ENCODE results near the gene CHADL.
"Not testable (repeated sequence)": the region's sequence is repeated elsewhere in the genome, so short reads cannot be mapped to it uniquely, and the experiment has no call there.

CHADL gene

DNA sequence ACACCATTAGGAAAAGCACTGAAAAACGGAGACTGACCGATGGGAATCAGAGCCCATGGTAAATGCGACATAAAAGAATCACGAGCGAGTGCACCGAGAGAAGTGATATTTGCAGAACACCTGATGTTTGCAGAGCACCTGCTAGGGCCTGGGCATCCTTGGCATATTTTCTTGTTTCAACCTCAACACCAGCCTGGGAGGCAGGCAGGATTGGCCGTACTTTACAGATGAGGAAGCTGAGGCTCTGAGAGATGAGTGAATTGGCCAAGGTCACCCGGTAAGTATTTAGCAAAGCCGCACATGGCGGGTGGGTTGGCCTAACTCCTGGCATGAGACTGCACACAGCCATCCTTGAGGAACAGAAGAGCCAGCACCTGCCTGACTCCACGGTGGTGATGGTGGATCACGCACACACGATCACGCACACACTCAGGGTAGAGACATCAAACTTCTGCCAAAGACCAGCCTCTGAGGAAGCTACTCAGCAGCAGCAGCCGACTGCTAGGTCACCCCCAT lies 21.6 kb upstream of the CHADL start:
- TF ChIP-seq, protein P1, sequence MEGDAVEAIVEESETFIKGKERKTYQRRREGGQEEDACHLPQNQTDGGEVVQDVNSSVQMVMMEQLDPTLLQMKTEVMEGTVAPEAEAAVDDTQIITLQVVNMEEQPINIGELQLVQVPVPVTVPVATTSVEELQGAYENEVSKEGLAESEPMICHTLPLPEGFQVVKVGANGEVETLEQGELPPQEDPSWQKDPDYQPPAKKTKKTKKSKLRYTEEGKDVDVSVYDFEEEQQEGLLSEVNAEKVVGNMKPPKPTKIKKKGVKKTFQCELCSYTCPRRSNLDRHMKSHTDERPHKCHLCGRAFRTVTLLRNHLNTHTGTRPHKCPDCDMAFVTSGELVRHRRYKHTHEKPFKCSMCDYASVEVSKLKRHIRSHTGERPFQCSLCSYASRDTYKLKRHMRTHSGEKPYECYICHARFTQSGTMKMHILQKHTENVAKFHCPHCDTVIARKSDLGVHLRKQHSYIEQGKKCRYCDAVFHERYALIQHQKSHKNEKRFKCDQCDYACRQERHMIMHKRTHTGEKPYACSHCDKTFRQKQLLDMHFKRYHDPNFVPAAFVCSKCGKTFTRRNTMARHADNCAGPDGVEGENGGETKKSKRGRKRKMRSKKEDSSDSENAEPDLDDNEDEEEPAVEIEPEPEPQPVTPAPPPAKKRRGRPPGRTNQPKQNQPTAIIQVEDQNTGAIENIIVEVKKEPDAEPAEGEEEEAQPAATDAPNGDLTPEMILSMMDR (IDR thresholded peaks at IDR 0.05) = no peak
- H3K4me1 ChIP-seq = no peaks in the 10 kb centered on the region
- DNase-seq = no peak
- intact Hi-C loops (cut with DNase I; ENCODE audit: low total_unique reads) = no loop called here
- no peaks in the 10 kb centered on the region for H3K9me3 ChIP-seq
- no peaks in the 10 kb centered on the region for H3K27me3 ChIP-seq
- no peak overlapping the region for H3K4me3 ChIP-seq
- no peak overlapping the region for H3K27ac ChIP-seq
- H3K36me3 ChIP-seq = peaks cover 65 to 94% (median 79%) of the 10 kb centered on the region in 3 donors

DNA sequence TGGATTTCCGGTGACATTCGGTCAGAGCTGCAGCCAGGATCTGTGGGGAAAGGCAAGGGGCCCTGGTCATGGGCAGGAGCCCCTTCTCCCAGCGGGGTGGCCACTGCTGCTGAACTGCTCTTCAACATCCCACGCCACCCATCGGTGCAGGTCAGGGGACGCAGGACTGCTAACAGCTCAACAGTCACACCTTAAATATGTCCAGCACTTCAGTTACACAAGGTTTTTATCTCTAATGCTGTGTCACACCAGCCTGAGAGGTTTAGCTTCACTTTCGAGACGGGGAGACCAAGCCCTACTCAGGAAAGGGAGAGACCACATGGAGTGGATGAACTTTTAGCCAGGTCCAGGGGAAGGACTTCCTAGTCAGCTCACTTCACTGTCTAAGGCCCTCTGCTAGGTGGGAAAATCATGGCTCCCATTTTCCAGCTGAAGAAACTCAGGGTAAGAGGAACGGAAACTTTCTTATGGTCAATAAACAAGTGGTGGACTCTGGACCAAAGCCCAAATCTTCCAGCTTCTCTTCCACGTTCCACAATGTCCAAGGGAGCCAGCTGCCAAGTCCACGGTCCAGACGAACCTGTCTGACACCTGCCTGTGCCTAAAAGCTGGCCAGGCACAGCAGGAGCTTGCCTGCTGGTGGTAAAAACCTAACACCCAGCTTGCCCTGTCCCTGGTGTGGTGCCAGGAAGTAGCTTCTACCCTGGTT lies 21.0 kb upstream of the CHADL start:
- intact Hi-C loops (cut with DNase I; ENCODE audit: low total_unique reads) = no loop called here
- TF ChIP-seq, protein P1 (IDR thresholded peaks at IDR 0.05) = no peak
- no peaks in the 10 kb centered on the region for H3K9me3 ChIP-seq
- H3K4me1 ChIP-seq = no peaks in the 10 kb centered on the region
- DNase-seq = no peak
- no peak overlapping the region for H3K4me3 ChIP-seq
- H3K27me3 ChIP-seq = no peaks in the 10 kb centered on the region
- H3K36me3 ChIP-seq = peaks cover 61 to 94% (median 80%) of the 10 kb centered on the region in 3 donors
- H3K27ac ChIP-seq = no peak overlapping the region

DNA sequence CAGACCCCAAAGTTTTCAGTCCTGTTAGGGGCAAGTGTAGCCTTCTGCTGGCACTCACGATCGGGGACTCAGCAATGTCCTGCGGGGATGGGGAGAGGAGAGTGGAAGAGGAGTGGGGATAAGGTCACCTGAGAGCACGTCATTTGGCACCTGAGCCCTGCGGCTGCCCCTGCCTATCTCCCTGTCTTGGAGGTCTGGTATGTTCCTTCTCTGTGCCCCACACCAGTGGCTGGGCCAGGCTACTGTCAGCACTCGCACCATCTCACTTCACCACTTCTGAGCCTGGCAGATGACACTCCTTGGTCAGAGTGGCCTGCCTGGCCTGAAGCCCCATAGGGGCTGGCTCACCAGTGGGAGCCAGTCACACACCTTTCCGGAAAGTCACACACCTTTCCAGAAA lies 20.1 kb upstream of the CHADL start:
- Histone ChIP-seq H3K4me3 (no peak overlapping the region), H3K27me3 (no peaks in the 10 kb centered on the region), H3K9me3 (no peaks in the 10 kb centered on the region), H3K27ac (no peak overlapping the region), H3K4me1 (no peaks in the 10 kb centered on the region), H3K36me3 (peaks cover 65 to 97% (median 87%) of the 10 kb centered on the region in 3 donors)
- intact Hi-C loops (cut with DNase I; ENCODE audit: low total_unique reads) = no loop called here
- TF ChIP-seq, protein P1 (IDR thresholded peaks at IDR 0.05) = no peak
- no peak for DNase-seq

DNA sequence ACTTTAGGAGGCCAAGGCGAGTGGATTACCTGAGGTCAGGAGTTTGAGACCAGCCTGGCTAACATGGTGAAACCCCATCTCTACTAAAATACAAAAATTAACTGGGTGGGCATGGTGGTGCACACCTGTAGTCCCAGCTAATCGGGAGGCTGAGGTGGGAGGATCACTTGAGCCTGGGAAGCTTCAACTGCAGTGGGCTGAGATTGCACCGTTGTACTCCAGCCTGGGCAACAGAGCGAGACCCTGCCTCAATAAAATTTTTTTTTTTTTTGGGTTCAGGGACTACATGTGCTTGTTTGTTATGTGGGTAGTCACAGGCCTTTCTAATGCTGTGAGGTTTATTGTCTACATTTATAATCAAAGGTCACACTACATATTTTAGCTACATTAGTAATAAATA lies 19.0 kb upstream of the CHADL start:
- H3K9me3 ChIP-seq; H3K4me1 ChIP-seq; H3K4me3 ChIP-seq; intact Hi-C loops (cut with DNase I; ENCODE audit: low total_unique reads); H3K27me3 ChIP-seq; DNase-seq; H3K27ac ChIP-seq: not testable (repeated sequence)
- peaks cover 66 to 98% (median 90%) of the 10 kb centered on the region in 3 donors for H3K36me3 ChIP-seq

DNA sequence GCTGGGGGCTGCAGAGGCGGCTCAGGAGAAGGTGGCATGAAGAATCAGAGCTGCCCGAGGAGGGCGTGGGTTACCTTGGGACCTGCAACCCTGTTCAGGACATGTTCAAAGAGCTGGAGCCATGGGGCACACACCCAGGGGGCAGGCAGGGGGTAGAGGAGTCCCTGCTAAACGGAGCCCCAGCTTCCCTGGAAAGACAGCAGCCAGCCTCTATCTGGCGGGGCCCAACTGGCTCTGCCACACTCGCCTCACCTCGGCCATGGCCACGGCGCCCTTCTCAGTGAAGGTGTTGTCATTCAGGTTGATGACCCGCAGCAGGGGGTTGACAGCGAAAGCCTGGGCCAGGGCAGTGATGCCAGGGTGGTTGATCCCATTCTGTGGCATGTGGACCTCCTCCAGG lies 17.0 kb upstream of the CHADL start:
- Histone ChIP-seq H3K36me3 (peaks cover 68 to 98% (median 90%) of the 10 kb centered on the region in 3 donors), H3K4me3 (no peak overlapping the region), H3K4me1 (no peaks in the 10 kb centered on the region), H3K9me3 (no peaks in the 10 kb centered on the region), H3K27ac (no peak overlapping the region), H3K27me3 (no peaks in the 10 kb centered on the region)
- DNase-seq = no peak
- intact Hi-C loops (cut with DNase I; ENCODE audit: low total_unique reads) = no loop called here
- TF ChIP-seq, protein P1 (IDR thresholded peaks at IDR 0.05) = no peak

All from tibial artery (tissue), 4 donors.